CD4-positive, alpha-beta T cell treated with Interleukin-15 for 1 hour (primary cell): ENCODE data around the gene SLC9A5.

Experiments used
- DNase-seq: peaks from one replicate; pipeline ENCODE4 v3.0.0-alpha.2; 2020

SLC9A5 gene

DNA sequence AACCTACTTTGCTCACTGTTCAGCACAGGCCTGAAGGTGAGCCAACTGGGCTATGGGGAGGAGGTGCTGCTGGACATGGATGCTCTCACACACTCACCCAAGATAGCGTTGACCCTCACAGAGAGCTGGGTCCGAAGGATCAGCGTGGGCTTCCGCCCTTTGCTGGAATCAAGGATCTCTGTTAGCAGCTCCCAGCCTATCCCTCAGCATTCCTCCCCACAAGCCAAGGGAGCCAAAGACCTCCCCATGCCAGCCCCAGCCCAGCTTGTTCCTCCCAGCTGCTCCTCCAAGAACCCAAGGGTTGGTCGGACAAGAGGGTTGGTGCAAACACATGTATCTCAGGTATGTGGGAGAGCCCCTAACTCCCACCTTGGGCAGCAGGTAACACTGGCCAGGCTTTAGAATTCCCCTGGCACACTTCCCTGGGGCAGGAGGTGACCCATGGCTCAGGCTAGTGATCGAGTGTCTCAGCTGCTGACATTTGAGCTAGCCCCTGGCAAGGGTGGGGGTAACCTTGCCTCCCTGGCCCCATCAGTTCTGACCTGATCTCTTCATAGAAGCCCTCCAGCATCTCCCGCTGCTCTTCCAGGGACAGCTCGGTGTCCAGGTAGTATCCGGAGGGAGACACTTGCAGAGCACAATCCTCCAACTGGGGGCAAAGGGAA, 9.8 kb upstream of the SLC9A5 start:
- no peak for DNase-seq

DNA sequence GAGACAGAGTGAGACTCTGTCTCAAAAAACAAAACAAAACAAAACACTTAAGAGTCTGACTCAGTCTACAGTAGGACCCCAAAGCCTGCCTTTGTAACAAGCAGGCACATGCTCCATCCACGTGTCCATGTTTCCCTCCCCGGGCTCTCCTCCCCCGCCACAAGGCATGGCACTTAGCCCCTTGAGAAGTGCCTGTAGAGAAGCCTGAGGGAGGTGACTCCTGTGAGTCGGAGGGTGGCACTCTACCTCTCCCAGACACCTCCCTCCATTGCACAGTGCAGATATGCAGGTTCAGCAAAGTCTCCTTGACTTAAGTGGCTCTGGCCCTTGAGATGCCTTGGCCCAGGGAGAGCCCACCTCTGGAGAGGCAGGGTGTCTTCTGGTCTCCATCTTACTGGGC, 8.3 kb upstream of the SLC9A5 start:
- DNase-seq: no peak

DNA sequence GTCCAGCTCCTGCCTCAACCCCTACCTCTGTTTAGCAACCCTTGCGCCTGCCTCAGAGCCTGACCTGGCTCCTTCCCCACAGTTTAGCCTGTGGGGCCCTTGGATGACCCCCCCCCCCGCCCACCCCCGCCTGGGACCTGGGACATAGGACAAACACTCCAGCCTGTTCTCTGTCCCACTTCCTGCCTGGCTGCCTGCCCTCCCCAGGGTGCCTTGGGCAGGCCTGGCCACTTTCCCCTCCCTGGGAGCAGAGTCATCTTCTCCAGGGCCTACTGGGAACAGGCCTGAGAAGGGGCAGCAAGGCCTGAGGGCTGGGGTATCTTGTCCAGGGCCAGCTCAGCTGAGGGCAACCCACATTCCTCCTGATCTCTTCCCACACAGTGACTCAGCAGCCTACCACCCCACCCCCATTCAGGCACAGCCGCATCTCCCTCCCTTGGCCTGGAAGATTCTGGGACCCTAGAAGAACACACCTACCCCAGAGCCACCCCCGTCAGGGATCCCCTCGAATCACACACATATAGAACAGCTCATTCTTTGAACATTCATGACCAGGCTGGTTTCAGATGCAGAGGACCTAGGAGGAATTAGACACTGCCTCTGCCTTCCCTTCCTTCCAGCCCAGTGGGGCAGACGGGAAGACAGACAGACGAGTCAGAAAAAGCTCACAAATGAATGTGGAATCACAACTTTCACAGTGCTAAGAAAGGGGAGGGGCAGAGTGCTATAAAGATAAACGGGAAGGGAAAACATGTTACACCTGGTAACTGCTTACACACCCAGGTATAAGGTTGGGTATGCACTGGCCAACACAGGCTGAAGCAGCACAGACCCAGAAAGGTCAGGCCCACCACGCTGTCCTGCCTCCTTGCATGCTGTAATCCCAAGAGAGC, 7.5 kb upstream of the SLC9A5 start:
- DNase-seq: no peak

DNA sequence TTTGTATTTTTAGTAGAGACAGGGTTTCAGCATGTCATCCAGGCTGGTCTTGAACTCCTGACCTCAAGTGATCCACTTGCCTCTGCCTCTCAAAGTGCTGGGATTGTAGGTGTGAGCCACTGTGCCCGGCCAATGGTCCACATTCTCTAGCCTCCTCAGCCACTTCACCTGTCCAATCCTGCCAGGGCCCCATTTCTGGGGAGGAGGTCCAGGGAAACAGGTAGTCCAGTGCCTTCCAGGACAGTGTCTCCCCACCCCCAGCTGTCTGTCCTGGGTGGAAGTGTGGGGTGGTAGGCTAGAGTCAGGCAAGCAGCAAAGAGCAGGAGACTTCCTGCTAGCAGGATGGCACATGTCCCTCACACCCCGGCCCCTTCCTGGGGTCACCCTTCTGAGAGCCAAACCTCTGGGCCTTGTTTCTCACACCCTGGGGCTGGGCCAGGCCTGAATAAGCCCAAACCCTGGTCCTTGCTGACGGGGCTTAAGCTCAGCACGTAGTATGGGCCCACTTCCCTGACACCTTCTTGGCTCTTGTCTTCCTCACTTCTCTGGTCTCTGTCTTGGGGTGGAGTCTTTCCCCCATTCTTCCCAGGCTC, 6.5 kb upstream of the SLC9A5 start:
- DNase-seq: no peak

DNA sequence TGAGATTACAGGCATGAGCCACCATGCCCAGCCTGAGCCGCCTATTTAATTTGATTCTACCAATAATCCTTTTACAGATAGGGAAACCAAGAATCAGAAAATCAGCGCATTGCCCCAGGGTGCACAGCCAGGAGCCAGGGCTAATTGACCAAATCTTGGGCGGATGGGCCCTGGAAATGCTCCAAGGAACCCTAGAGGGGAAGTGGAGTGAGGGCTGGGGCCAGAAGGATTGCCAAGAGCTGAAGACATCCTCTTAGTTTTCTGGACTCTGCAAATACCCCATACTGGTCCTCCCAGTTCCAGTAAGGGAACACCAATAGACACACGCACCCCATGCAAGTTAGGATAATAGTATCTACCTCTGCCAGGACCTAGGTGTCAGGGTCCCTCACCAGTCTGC, 5.3 kb upstream of the SLC9A5 start:
- no peak for DNase-seq

DNA sequence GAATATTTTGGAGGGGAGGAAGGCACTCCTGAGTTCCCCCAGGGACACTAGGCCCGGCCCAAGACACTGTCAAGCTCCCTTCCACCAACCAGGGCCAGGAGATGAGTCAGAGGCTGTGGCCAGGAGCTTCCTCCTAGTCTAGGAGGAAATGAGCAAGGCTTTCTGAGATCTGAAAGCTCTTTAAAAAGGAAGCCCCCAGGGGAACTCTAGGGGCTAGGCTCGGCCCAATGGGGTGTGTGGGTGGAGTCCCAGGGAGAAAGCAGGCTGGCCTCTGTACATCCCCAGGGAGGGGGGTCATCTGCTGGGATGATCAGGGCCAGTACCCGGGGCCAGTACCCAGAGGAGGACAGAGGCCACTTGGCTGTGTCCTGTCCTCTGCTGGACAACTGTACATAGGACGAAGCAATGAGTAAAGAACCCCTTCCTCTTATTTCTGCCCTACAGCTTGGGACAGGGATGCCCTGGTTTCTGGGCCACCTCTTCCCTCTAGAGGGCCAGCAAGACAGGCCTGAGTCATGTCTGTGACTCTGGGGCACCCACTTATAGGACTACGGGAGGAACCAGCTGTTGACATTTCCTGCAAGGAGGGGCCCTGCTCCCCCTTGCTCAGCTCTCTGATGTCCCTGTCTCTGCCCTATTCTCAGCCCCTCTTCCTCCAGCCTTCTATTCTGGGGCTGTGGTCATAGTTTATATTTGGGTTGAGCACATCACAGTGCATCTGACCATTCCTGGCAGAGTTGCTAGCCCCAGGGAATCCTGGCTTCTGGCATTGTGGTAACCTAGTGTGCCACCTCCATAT, 4.2 kb upstream of the SLC9A5 start:
- peak; percentile 88 for DNase-seq

DNA sequence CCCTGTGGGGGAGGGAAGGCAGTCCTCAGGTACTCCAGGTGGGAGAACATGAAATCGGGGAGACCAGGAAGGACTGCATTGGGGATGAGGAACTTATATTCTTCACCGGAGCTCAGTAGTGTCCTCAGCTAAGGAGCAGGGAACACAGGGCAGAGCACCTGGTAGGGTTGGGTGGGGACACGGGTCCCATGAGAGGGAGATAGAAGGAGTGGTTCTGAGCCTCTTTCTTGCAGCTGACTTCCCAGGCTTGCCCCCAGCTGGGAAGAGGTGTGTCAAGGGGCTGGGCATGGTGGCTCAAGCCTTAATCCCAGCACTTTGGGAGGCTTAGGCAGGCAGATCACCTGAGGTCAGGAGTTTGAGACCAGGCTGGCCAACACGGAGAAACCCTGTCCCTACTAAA, 3.6 kb upstream of the SLC9A5 start:
- no peak for DNase-seq

DNA sequence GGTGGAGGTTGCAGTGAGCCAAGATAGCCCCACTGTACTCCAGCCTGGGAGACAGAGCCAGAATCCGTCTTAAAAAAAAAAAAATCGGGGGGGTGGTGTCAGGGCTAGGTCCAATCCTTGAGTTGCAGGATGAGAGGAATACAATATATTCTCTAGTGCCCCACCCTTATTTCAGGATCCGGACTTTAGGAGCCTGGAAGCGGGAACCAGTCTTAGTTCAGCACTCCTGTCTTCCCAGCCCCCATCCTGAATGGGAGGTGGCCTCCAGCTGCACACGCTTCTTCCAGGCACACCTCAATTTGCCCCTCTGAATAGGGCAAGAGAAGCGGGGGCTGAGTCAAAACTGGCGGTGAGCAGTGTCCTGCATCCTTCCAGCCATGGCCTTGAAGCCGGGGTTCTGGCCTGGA, 3.1 kb upstream of the SLC9A5 start:
- no peak for DNase-seq

DNA sequence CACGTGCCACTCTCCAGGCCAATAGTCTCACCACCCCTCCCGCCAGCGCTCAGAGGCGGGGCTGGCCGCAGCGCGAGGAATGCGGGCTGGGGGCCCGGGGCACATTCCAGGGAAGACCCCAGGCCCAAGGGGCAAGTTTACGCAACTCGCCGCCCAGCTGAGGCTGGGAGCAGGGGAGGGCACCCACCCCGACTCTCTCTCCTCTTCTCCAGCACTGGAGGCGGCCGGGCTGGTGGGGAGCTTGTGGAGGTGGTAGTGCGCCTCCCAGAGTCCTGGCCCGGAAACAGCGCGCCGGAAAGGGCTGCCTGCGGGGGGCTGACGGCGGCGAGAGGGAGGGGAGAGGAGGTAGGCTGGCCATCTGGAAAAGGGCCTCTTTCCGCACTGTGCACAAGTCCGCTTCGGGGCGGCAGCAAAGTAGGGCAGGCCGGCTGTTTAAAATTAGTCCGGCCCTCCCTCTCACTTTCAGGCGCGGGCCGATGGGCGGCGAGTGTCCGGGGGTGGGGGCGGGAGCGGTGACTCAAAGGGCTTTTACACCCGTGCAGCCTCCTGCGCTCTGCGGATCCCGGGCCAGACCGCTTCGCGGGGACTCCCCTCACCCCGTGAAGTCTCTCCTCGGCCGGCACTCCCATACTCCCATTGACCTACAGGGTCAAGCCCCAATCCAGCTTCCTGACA, 2.6 kb upstream of the SLC9A5 start:
- DNase-seq: peak; percentile 51

DNA sequence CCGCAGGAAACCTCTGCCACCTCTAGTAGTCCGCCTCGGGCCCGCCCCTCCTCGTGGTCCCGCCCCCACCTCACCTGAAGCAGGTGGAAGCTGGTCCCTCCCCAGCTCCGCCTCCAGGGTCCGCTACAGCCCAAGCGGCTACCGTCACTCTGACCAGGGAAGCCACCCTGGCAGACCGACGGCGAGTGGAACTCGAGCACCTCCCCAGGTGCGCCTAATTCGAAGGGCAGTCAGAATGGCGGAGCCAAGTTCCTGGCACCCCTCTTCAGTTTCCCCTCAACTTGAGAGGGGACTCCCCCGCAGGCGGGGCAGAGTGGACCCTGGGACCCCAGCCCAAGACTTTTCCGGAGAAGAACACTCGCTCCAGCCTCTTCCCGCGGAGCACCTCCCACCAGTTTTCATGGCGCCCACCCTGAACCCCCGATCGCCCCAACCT, 2.0 kb upstream of the SLC9A5 start:
- no peak for DNase-seq

DNA sequence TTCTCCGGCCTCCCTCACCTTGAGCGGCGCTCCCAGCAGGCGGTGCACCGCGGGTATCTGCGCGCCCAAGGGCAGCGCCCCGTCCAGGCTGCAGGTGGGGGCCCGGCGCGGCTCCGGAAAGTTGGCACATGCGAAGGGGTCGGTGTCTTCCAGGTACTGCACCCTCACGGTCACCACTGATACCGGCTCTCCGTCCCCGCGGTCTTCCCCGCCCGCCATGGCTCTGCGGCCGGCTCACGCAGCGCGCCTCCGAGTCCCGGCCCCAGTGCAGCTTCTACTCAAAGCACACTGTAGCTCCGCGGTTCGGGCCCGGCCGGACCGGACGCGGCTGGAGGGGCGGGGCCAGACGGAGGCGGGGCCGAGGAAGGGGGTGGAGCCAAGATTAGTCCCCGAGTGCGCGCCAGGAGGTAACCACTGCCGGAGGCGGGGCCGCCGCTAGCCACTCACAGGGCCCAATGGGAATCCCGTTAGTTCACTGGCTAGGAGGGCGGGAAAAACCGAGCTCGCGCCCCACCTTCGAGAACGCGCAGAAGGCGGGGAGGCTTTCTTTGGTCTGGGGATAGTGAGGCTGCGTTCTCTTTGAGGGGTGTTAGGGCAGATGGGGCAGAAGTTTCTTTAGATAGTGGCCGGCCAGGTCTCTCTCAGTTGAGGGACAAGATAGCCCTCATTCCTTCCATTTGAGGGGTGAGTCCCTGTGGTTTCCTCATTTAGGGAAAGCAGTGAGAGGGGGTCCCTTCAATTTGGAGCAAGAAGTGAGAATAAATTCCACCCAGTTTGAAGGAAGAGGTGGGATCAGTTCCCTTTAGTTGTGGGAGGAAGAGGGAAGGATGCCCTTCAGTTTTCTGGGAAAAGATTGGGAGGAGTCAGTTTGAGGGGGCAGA, 1.3 kb upstream of the SLC9A5 start, which contains the start of gene FHOD1:
TSS of gene FHOD1 (minus strand) at position 290 of the 881 bp plus-strand sequence. CDS start at position 219, 71 bp downstream.
- peak; percentile 96 for DNase-seq

DNA sequence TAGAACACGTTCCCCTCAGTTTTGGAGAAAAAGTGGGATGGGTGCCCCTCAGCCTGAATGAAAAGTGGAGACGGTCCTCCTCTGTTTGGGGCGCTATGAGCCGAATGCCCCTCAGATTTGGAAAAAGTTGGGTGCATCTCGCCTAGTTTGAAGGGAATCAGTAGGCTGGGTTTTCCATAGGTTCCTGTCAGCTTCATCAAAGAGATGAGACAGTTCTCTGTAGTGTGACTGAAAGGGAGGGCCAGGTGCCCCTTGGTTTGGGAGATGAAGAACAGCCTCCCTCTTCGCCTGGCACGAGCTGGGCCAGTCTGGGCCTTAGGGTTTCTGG, 742 bp upstream of the SLC9A5 start:
- DNase-seq: no peak

DNA sequence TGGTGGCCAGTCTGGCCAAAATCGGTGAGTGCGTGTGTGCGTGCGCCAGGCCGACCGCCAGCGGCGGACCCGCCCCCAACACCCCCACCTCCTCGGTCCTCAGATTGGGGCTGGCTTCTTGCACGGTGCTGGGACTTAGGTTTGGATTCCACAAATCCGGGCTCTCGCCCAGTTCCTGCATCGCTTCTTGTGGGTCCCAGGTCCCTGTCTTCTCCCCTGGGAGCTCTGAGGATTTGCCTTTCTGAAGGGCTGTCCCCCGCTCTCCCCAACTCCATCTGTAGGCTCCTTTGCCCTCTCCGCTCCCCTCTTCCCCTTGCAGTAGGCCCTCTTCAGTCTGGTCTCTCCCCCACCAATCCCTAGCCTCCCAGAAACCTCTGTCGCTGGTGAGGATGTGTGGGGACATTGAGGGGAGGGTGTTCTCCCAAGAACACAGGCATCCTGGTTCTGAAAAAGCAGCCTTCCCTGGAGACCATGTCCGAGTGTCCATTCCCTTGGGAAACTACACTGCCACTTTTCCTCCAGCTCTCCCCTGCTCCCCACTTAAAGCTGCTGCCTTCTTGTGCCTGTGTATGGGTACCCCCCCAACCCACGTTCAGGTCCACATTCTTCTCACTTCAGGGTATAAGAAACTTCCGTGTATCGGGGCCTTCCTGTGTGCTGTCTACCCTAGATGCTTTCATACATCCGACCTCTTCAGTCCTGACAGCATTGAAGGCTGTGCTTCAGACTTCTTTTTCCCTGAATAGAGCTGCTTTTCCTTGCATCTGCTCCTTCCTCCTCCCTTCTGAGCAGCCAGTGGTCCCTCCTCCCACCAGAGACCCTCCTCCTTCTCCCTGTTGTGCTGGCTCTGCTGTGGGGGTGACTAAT, 632 bp downstream of the SLC9A5 start:
- DNase-seq: no peak

DNA sequence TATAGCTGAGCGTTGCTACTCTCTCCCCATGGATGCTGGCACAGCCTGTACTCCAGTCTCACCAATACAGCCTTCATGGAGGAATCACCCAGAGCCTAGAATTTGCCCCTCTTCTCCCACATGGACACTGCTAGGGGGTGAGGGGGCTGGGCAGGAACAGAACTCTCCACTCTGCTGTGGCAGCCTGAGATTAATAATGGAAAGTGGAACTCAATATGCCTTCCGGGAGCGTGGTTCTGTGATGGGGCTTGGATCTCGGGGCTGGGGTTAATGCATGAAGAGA, 1.2 kb downstream of the SLC9A5 start:
- DNase-seq: no peak

DNA sequence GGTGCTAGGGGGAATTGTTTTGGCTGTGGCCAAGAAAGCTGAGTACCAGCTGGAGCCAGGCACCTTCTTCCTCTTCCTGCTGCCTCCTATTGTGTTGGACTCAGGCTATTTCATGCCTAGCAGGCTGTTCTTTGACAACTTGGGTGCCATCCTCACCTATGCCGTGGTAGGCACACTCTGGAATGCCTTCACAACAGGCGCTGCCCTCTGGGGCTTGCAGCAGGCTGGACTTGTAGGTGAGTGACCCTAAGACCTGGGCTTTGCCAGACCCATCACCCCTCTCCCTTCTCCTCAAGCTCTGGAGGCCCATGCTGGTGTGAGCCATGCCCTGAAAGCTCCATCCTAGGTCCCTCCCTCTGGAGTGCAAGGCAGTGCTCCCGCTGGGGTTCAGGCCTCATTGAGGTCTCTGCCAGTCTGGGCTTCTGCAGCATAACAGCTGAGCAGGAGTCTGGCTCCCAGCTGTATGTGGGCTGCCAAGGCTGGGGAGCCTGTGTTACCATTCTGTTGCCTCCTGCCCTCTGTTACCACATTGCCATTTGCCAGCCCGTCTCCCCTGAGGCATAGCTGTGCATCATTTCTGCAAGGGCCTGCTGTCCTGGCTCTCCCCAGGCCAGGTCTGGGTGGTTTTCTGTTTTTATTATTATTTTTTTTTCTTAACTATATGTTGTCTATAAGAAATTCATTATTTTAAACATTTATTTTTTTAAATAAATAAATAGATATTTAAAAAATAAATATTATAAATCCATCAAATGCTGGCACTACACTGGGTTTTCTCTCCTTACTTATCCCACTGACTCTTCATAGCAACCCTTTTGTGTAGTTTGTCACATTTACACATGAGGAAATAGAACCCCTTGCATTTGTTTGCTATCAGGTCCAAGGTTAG, 4.1 kb downstream of the SLC9A5 start:
- DNase-seq: no peak

DNA sequence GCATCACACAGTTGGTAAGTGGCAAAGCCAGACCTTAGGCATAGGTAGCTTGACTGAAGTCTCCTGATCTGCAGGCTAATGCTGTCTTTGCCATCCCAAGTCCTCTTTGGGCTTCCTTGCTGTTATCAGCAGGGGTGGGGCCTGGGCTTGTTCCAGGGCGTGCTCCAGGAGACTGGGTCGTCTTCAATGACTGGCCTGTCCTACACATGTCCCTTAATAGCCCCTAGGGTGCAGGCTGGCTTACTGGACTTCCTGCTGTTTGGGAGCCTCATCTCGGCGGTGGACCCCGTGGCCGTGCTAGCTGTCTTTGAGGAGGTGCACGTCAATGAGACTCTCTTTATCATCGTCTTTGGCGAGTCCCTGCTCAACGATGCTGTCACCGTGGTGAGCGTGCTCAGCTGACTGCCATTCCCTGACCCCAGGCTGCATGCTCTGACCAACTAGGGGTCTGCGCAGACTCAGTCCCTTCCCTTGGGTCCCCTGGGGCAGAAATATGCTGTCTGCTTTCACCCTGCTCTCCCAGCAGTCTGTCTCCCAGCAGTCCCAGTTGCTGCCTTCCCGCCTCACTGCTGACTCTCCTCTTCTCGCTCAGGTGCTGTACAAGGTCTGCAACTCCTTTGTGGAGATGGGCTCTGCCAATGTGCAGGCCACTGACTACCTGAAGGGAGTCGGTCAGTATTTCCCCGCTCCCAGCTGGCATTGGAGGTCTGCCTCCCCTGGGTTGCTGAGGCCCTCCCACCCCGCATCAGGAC, 6.2 kb downstream of the SLC9A5 start:
- no peak for DNase-seq

DNA sequence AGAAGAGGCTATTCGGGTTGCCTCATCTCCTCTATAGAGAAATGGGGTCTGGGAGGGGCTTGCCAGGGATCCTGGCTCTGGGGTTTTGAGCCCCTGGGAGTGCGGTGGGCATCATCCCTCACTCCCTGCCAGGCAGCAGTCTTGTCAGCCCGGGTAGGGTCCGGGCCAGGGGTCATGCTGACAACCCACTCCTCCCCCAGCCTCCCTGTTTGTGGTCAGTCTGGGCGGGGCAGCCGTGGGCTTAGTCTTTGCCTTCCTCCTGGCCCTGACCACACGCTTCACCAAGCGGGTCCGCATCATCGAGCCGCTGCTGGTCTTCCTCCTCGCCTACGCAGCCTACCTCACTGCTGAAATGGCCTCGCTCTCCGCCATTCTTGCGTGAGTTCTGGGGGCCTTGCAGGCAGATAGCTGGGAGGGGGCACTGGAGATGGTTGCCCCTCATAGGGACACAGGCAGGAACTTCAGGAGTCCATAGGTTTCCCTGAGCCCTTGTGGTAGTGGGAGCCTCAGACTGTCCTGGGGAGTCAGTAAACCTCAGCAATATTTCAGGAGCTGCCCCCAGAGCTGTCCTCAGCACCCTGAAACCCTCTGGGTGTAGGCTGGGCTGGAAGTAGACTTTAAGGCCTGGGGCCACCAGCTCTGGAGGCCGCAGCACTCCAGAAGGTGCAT, 6.9 kb downstream of the SLC9A5 start:
- DNase-seq: no peak

DNA sequence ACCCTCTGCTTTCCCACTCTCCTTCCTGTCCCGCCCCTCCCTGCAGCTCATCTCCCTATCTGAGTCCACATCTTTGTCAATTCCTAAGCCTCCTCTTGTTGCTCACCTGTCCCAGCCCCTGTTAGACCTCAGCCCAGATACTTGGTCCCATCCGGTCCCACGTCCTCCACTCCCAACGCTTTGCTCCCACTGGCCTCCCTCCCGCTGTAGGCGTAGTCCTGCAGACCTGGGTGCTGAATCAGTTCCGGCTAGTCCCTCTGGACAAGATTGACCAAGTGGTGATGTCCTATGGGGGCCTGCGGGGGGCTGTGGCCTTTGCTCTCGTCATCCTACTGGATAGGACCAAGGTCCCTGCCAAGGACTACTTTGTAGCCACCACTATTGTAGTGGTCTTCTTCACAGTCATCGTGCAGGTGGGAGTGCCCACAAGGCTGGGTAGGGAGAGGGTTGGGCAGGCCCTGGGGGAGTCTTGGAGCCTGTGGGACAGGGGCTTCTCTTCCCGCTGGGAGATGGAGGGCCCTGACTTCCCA, 8.0 kb downstream of the SLC9A5 start:
- DNase-seq: no peak
